PFSK-1 (cell line): Measurements from ENCODE around the gene EDNRB.

Experiments
- FOXP2 ChIP-seq: optimal IDR thresholded peaks from 2 replicates; pipeline ENCODE3; 2011; ENCODE audit warnings: borderline replicate concordance, control low read depth, inconsistent platforms; ENCODE audit not compliant: insufficient read depth; ENCODE audit errors: extremely low read length, extremely low read depth
- POLR2AphosphoS5 ChIP-seq: IDR thresholded peaks from 2 replicates; pipeline ENCODE4 v1.6.1; 2012; ENCODE audit warnings: low read depth, mild to moderate bottlenecking, control low read depth, low read length, moderate library complexity
- REST ChIP-seq, 2 experiments: IDR thresholded peaks; 2 replicates each; pipeline versions ENCODE4 v1.6.1 to v1.8.0; 2011 to 2012; ENCODE audit warnings: low read depth in 2 of 2, low read length in 2 of 2, control low read depth in 1 of 2, inconsistent platforms in 1 of 2, mild to moderate bottlenecking in 1 of 2, moderate library complexity in 1 of 2; ENCODE audit not compliant: insufficient read depth in 1 of 2
- SIN3A ChIP-seq: IDR thresholded peaks from 2 replicates; pipeline ENCODE4 v1.6.1; 2012; ENCODE audit warnings: mild to moderate bottlenecking, low read length, moderate library complexity, borderline replicate concordance; ENCODE audit not compliant: insufficient read depth
- TAF1 ChIP-seq: IDR thresholded peaks from 2 replicates; pipeline ENCODE4 v1.6.1; 2012; ENCODE audit warnings: low read length, control low read depth, borderline replicate concordance; ENCODE audit not compliant: insufficient read depth

The EDNRB gene

GRCh38 chr13:77863144-77863543, 55.5 kb downstream of the EDNRB start:
- no peak for TF ChIP-seq POLR2AphosphoS5

- TF ChIP-seq FOXP2 (no peak), SIN3A (no peak), TAF1 (no peak), REST (IDR thresholded peaks at IDR 0.05; ENCODE audit: insufficient read depth in 1 of 2, low read depth in 2 of 2, low read length in 2 of 2) (no peak), POLR2AphosphoS5 (no peak)
These were observed 56.9 kb downstream of the EDNRB start for GRCh38 chr13:77861741-77862140.

- TF ChIP-seq POLR2AphosphoS5 (no peak), REST (IDR thresholded peaks at IDR 0.05; ENCODE audit: insufficient read depth in 1 of 2, low read depth in 2 of 2, low read length in 2 of 2) (no peak), SIN3A (no peak), FOXP2 (no peak), TAF1 (no peak)
These were observed 58.1 kb downstream of the EDNRB start for GRCh38 chr13:77860507-77860981.

- TF ChIP-seq REST (IDR thresholded peaks at IDR 0.05; ENCODE audit: insufficient read depth in 1 of 2, low read depth in 2 of 2, low read length in 2 of 2) = no peak
- no peak for TF ChIP-seq TAF1
- no peak for TF ChIP-seq SIN3A
- TF ChIP-seq FOXP2 = no peak
- no peak for TF ChIP-seq POLR2AphosphoS5
These were observed 59.2 kb downstream of the EDNRB start for GRCh38 chr13:77859450-77859849.

GRCh38 chr13:77857531-77858209, 61.0 kb downstream of the EDNRB start:
- no peak for TF ChIP-seq SIN3A
- TF ChIP-seq REST (IDR thresholded peaks at IDR 0.05; ENCODE audit: insufficient read depth in 1 of 2, low read depth in 2 of 2, low read length in 2 of 2) = no peak
- TF ChIP-seq FOXP2 = no peak
- TF ChIP-seq TAF1 = no peak
- TF ChIP-seq POLR2AphosphoS5 = no peak
